Trophoblast cell (in vitro differentiated cells and primary cell): ENCODE results near the gene ZBTB42.

Source experiments
- DNase-seq, 2 donors: peaks; one replicate each; pipeline ENCODE4 v3.0.0-alpha.2; 2016
- H2AFZ ChIP-seq: 2 replicates; pipeline ENCODE4 v1.6.1; 2013; ENCODE audit warnings: low read length, moderate library complexity, mild to moderate bottlenecking; ENCODE audit not compliant: insufficient read depth, poor library complexity
- H2AK5ac ChIP-seq: 2 replicates; pipeline ENCODE4 v1.6.1; 2013; ENCODE audit warnings: mild to moderate bottlenecking, low read length
- H2BK120ac ChIP-seq: 2 replicates; pipeline ENCODE4 v1.6.1; 2013; ENCODE audit warnings: low read length, mild to moderate bottlenecking, moderate library complexity; ENCODE audit not compliant: insufficient read depth, poor library complexity
- H2BK12ac ChIP-seq: 2 replicates; pipeline ENCODE4 v1.6.1; 2013; ENCODE audit warnings: mild to moderate bottlenecking, low read length, moderate library complexity
- H2BK5ac ChIP-seq: 2 replicates; pipeline ENCODE4 v1.6.1; 2013; ENCODE audit warnings: low read length, low read depth, moderate library complexity, mild to moderate bottlenecking; ENCODE audit not compliant: poor library complexity
- H3K14ac ChIP-seq: 2 replicates; pipeline ENCODE4 v1.6.1; 2013; ENCODE audit warnings: mild to moderate bottlenecking, low read length
- H3K18ac ChIP-seq: 2 replicates; pipeline ENCODE4 v1.6.1; 2013; ENCODE audit warnings: mild to moderate bottlenecking, low read length
- H3K23ac ChIP-seq: 2 replicates; pipeline ENCODE4 v1.6.1; 2013; ENCODE audit warnings: low read length
- H3K27ac ChIP-seq: 2 replicates; pipeline ENCODE4 v1.5.1; 2013; ENCODE audit warnings: low read depth, mild to moderate bottlenecking, inconsistent platforms, low read length, moderate library complexity
- H3K27me3 ChIP-seq: 2 replicates; pipeline ENCODE4 v1.6.1; 2013; ENCODE audit warnings: inconsistent platforms, mild to moderate bottlenecking, low read length, moderate library complexity; ENCODE audit not compliant: insufficient read depth
- H3K36me3 ChIP-seq, 2 experiments: 1 replicate in 1 of 2; 2 replicates in 1 of 2; pipeline ENCODE4 v1.6.1; 2013; ENCODE audit warnings: low read length in 2 of 2, mild to moderate bottlenecking in 2 of 2, moderate library complexity in 1 of 2; ENCODE audit not compliant: insufficient read depth in 2 of 2, control insufficient read depth in 1 of 2
- H3K4ac ChIP-seq: 2 replicates; pipeline ENCODE4 v1.6.1; 2013; ENCODE audit warnings: low read depth, mild to moderate bottlenecking, low read length, moderate library complexity
- H3K4me1 ChIP-seq, 2 experiments: 1 replicate in 1 of 2; 2 replicates in 1 of 2; pipeline ENCODE4 v1.6.1; 2013; ENCODE audit warnings: low read length in 2 of 2, mild to moderate bottlenecking in 2 of 2, moderate library complexity in 1 of 2; ENCODE audit not compliant: insufficient read depth in 2 of 2, control insufficient read depth in 1 of 2
- H3K4me2 ChIP-seq: 2 replicates; pipeline ENCODE4 v1.6.1; 2013; ENCODE audit warnings: inconsistent platforms, mild to moderate bottlenecking, low read length, moderate library complexity
- H3K4me3 ChIP-seq: 2 replicates; pipeline ENCODE4 v1.5.1; 2013; ENCODE audit warnings: mild to moderate bottlenecking, low read depth, low read length, inconsistent platforms
- H3K79me1 ChIP-seq: one replicate; pipeline ENCODE4 v1.6.1; 2013; ENCODE audit warnings: low read length
- H3K79me2 ChIP-seq: 2 replicates; pipeline ENCODE4 v1.6.1; 2013; ENCODE audit warnings: low read length, mild to moderate bottlenecking; ENCODE audit not compliant: control insufficient read depth, insufficient read depth, poor library complexity
- H3K9ac ChIP-seq: 2 replicates; pipeline ENCODE4 v1.6.1; 2013; ENCODE audit warnings: mild to moderate bottlenecking, low read length
- H3K9me3 ChIP-seq: 2 replicates; pipeline ENCODE4 v1.6.1; 2013; ENCODE audit warnings: low read depth, mild to moderate bottlenecking, control low read depth, inconsistent platforms, low read length; ENCODE audit not compliant: insufficient read depth
- H4K12ac ChIP-seq: 2 replicates; pipeline ENCODE4 v1.6.1; 2013; ENCODE audit warnings: low read depth, mild to moderate bottlenecking, low read length, moderate library complexity
- H4K8ac ChIP-seq: 2 replicates; pipeline ENCODE4 v1.6.1; 2013; ENCODE audit warnings: low read depth, mild to moderate bottlenecking, low read length, moderate library complexity
- H4K91ac ChIP-seq: one replicate; pipeline ENCODE4 v1.6.1; 2013; ENCODE audit warnings: low read depth, mild to moderate bottlenecking, low read length, moderate library complexity
- WGBS: extraction: QIAGEN DNeasy Blood & Tissue Kit; methylation state at CpG from one replicate; pipeline ENCODE4 v1.1.7; 2013; ENCODE audit warnings: missing lambda C conversion rate; ENCODE audit not compliant: insufficient read length, insufficient coverage; ENCODE audit errors: extremely low coverage; 5-methylcytosine and 5-hydroxymethylcytosine counted together

The ZBTB42 gene

GRCh38 chr14:104786726-104787675 lies 13.9 kb upstream of the ZBTB42 start:
- H3K9ac ChIP-seq: no peak overlapping the region
- no peak overlapping the region for H3K23ac ChIP-seq
- no peak overlapping the region for H3K27ac ChIP-seq
- H4K8ac ChIP-seq: no peak overlapping the region
- peaks cover 89 to 92% of the 10 kb centered on the region in 2 experiments for H3K36me3 ChIP-seq
- no peak overlapping the region for H2BK120ac ChIP-seq
- H2AFZ ChIP-seq: peak overlapping the region; percentile 23
- peak overlapping the region; percentile 6 for H3K4ac ChIP-seq
- H3K9me3 ChIP-seq: peaks cover 6% of the 10 kb centered on the region
- no peak overlapping the region for H2BK12ac ChIP-seq
- H2BK5ac ChIP-seq: no peak overlapping the region
- no peak overlapping the region for H3K4me3 ChIP-seq
- H2AK5ac ChIP-seq: no peak overlapping the region
- H3K27me3 ChIP-seq: no peaks in the 10 kb centered on the region
- H3K4me1 ChIP-seq: no peaks in the 10 kb centered on the region
- H3K4me2 ChIP-seq: no peak overlapping the region
- peak overlapping the region; percentile 25 for H3K18ac ChIP-seq
- no CpG with 5 or more reads among the region's 30 CpGs for WGBS
- H3K79me1 ChIP-seq: no peaks in the 10 kb centered on the region
- peaks cover 3% of the 10 kb centered on the region for H3K79me2 ChIP-seq
- H4K91ac ChIP-seq: no peak overlapping the region
- H4K12ac ChIP-seq: peak overlapping the region; percentile 22
- no peak for DNase-seq
- no peak overlapping the region for H3K14ac ChIP-seq

- Histone ChIP-seq H3K4me3 (no peak overlapping the region), H2BK120ac (no peak overlapping the region), H4K8ac (peak overlapping the region; percentile 4), H3K9me3 (peaks cover 4% of the 10 kb centered on the region), H3K79me2 (peaks cover 7% of the 10 kb centered on the region), H4K12ac (no peak overlapping the region), H3K4ac (peak overlapping the region; percentile 4), H2BK5ac (no peak overlapping the region), H2BK12ac (no peak overlapping the region), H3K4me1 (no peaks in the 10 kb centered on the region), H3K27ac (no peak overlapping the region), H2AFZ (no peak overlapping the region), H3K27me3 (no peaks in the 10 kb centered on the region), H3K4me2 (no peak overlapping the region), H4K91ac (no peak overlapping the region), H3K9ac (no peak overlapping the region), H3K18ac (peak overlapping the region; percentile 25), H3K23ac (no peak overlapping the region), H3K36me3 (peaks cover 92 to 93% of the 10 kb centered on the region in 2 experiments), H3K14ac (no peak overlapping the region), H3K79me1 (no peaks in the 10 kb centered on the region), H2AK5ac (no peak overlapping the region)
- DNase-seq: no peak
- WGBS: no CpG with 5 or more reads among the region's 7 CpGs
These were observed 13.2 kb upstream of the ZBTB42 start for GRCh38 chr14:104787736-104788135.

GRCh38 chr14:104788161-104788818 lies 12.6 kb upstream of the ZBTB42 start:
- H2AFZ ChIP-seq: no peak overlapping the region
- peaks cover 91 to 92% of the 10 kb centered on the region in 2 experiments for H3K36me3 ChIP-seq
- H2BK12ac ChIP-seq: no peak overlapping the region
- no peak overlapping the region for H3K27ac ChIP-seq
- H3K4me3 ChIP-seq: no peak overlapping the region
- H3K4me2 ChIP-seq: no peak overlapping the region
- H4K12ac ChIP-seq: no peak overlapping the region
- DNase-seq: peak; percentile 41 to 59
- H3K18ac ChIP-seq: no peak overlapping the region
- H3K4ac ChIP-seq: no peak overlapping the region
- H2BK5ac ChIP-seq: no peak overlapping the region
- H3K14ac ChIP-seq: no peak overlapping the region
- no peak overlapping the region for H2AK5ac ChIP-seq
- peaks cover 4% of the 10 kb centered on the region for H3K9me3 ChIP-seq
- no peak overlapping the region for H2BK120ac ChIP-seq
- H3K79me1 ChIP-seq: no peaks in the 10 kb centered on the region
- peaks cover 7% of the 10 kb centered on the region for H3K79me2 ChIP-seq
- no peak overlapping the region for H4K91ac ChIP-seq
- peak overlapping the region; percentile 38 for H3K23ac ChIP-seq
- WGBS: no CpG with 5 or more reads among the region's 14 CpGs
- H3K27me3 ChIP-seq: no peaks in the 10 kb centered on the region
- H4K8ac ChIP-seq: peak overlapping the region; percentile 4
- H3K9ac ChIP-seq: no peak overlapping the region
- peaks cover under 1 to 3% of the 10 kb centered on the region in 2 experiments for H3K4me1 ChIP-seq

GRCh38 chr14:104788873-104789663 lies 11.8 kb upstream of the ZBTB42 start:
- Histone ChIP-seq H3K36me3 (peaks cover 84 to 88% of the 10 kb centered on the region in 2 experiments), H3K4me1 (peaks cover 8 to 11% of the 10 kb centered on the region in 2 experiments), H3K79me1 (no peaks in the 10 kb centered on the region), H4K91ac (no peak overlapping the region), H4K12ac (no peak overlapping the region), H2BK12ac (no peak overlapping the region), H3K9ac (no peak overlapping the region), H2BK5ac (no peak overlapping the region), H3K23ac (no peak overlapping the region), H4K8ac (no peak overlapping the region), H3K14ac (no peak overlapping the region), H2AFZ (no peak overlapping the region), H3K4ac (no peak overlapping the region), H3K27me3 (no peaks in the 10 kb centered on the region), H2BK120ac (no peak overlapping the region), H2AK5ac (no peak overlapping the region), H3K18ac (no peak overlapping the region), H3K9me3 (peaks cover 4% of the 10 kb centered on the region), H3K4me2 (no peak overlapping the region), H3K79me2 (peaks cover 11% of the 10 kb centered on the region), H3K4me3 (no peak overlapping the region), H3K27ac (no peak overlapping the region)
- no peak for DNase-seq
- WGBS: no CpG with 5 or more reads among the region's 39 CpGs
